ENCODE data around the gene CCDC82.

The CCDC82 gene

GRCh38 chr11:96306933-96307775 is 82.6 kb downstream of the CCDC82 start (continued):
- TF ChIP-seq ZFHX2 (tag by site-specific recombination; conservative IDR thresholded peaks at IDR 0.05) (no peak), KLF7 (tag by site-specific recombination; IDR thresholded peaks at IDR 0.05; ENCODE audit: borderline replicate concordance) (no peak), ELK4 (IDR thresholded peaks at IDR 0.05; ENCODE audit: borderline replicate concordance, low read depth, low read length) (no peak), ZNF391 (tag by site-specific recombination; IDR thresholded peaks at IDR 0.05; ENCODE audit: borderline replicate concordance, low read depth) (no peak), ZXDB (tag by site-specific recombination; IDR thresholded peaks at IDR 0.05) (no peak), ZSCAN18 (tag by site-specific recombination; IDR thresholded peaks at IDR 0.05) (no peak), ZNF341 (tag by site-specific recombination; IDR thresholded peaks at IDR 0.05; ENCODE audit: low read depth) (0 out of 2 replicates have a peak, but pooled peaks have one; percentile 16), ZNF629 (tag by site-specific recombination; IDR thresholded peaks at IDR 0.05) (0 out of 2 replicates have a peak, but pooled peaks have one; percentile 34), PRDM1 (tag by site-specific recombination; IDR thresholded peaks at IDR 0.05) (peak; percentile 63), ZNF350 (tag by site-specific recombination; IDR thresholded peaks at IDR 0.05) (no peak), ZIC2 (tag by site-specific recombination; IDR thresholded peaks at IDR 0.05) (no peak)

DNA sequence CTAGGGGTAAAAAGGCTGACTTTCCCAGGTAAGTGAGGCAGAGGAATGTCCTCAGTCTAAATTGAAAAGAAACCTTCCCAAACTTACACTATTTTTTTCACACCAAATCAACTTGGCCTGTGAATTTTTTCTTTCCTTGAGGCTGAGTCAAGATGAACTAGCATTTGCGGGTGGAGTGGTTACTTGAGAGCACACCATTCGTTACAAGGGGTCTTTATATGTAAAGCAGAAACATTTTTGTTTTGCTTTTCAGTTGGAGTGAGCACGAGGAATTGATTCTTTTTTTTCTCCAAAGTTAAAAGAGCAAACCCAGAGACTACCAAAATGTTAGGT is 83.1 kb downstream of the CCDC82 start:
- H3K4me1 ChIP-seq (ENCODE audit: control insufficient read depth, insufficient read depth, low read length) = peaks cover 13% of the 10 kb centered on the region
- POLR2A ChIA-PET = interaction anchor here (0.8 to 1.7 kb wide), 4 partner anchors 20 to 383 kb away, joined by 3 to 6 read pairs (median 4); partner anchors contain the start of genes MAML2 and MTMR2
- H3K4me3 ChIP-seq (ENCODE audit: low read depth, low read length) = peak overlapping the region; percentile 15; the same call in 1 of the 2 replicates

More for the DNA sequence above, 83.1 kb downstream of the CCDC82 start:
- CTCF ChIA-PET = interaction anchor here (0.6 to 1.4 kb wide), 4 partner anchors 24 to 250 kb away, joined by 3 to 6 read pairs (median 3); partner anchors contain the start of gene MAML2
- TF ChIP-seq ZNF335 (tag by site-specific recombination; conservative IDR thresholded peaks at IDR 0.05) (0 out of 2 replicates have a peak, but pooled peaks have one; percentile 14), PRDM10 (tag by site-specific recombination; IDR thresholded peaks at IDR 0.05) (peak; percentile 97), SALL2 (tag by site-specific recombination; IDR thresholded peaks at IDR 0.05; ENCODE audit: borderline replicate concordance) (no peak)
- no peaks in the 10 kb centered on the region for H3K36me3 ChIP-seq (ENCODE audit: control insufficient read depth in 2 of 2, insufficient read depth in 1 of 2, low read length in 2 of 2)
- H3K9me3 ChIP-seq (ENCODE audit: control insufficient read depth, insufficient read depth, low read depth, low read length) = no peaks in the 10 kb centered on the region
- peak overlapping the region; percentile 75 for H3K27ac ChIP-seq (ENCODE audit: extremely low read depth, low read depth, low read length)
